Measurements from ENCODE around the gene FIGNL1.

GRCh38 chr7:50470250-50471163 lies 20.4 kb upstream of the FIGNL1 start:
- TF ChIP-seq CTCF (IDR thresholded peaks at IDR 0.05; ENCODE audit: insufficient read depth, low read depth, low read length): no peak
- no peak for TF ChIP-seq EZH2 (IDR thresholded peaks at IDR 0.05; ENCODE audit: insufficient read depth, low read length)

Measured in astrocyte (in vitro differentiated cells and primary cell).